Smooth muscle cell (in vitro differentiated cells): ENCODE data around the gene SLC39A11. TPM values are rescaled to one million over a fixed set of nuclear protein-coding genes. Genes with fewer than 3 reads are reported as not detected.

Source experiments
- DNase-seq: peaks from one replicate; lab custom pipeline; 2025; ENCODE audit not compliant: unreplicated experiment; lab: John Stamatoyannopoulos, UW
- H2AFZ ChIP-seq: fragments of 200-600 bp; sonication (generic); 2 replicates; pipeline ENCODE4 v1.6.0; 2016; ENCODE audit warnings: antibody characterized with exemption, low read depth, mild to moderate bottlenecking
- H3F3A ChIP-seq: fragments of 200-600 bp; sonication (generic); 2 replicates; pipeline ENCODE4 v1.6.0; 2017; ENCODE audit warnings: antibody characterized with exemption, low read depth
- H3K27ac ChIP-seq: fragments of 200-600 bp; sonication (generic); 2 replicates; pipeline ENCODE4 v1.5.1; 2016; ENCODE audit warnings: low read depth, mild to moderate bottlenecking
- H3K27me3 ChIP-seq: fragments of 200-600 bp; sonication (generic); 2 replicates; pipeline ENCODE4 v1.6.1; 2016; ENCODE audit warnings: low read depth, mild to moderate bottlenecking
- H3K36me3 ChIP-seq: fragments of 200-600 bp; sonication (generic); 2 replicates; pipeline ENCODE4 v1.5.1; 2016; ENCODE audit warnings: low read depth
- H3K4me1 ChIP-seq: fragments of 200-600 bp; sonication (generic); 2 replicates; pipeline ENCODE4 v1.5.1; 2016; ENCODE audit warnings: low read depth
- H3K4me2 ChIP-seq: fragments of 200-600 bp; sonication (generic); 2 replicates; pipeline ENCODE4 v1.6.0; 2016; ENCODE audit warnings: mild to moderate bottlenecking
- H3K4me3 ChIP-seq: fragments of 200-600 bp; sonication (generic); 2 replicates; pipeline ENCODE4 v1.5.1; 2016; ENCODE audit warnings: mild to moderate bottlenecking
- H3K79me2 ChIP-seq: fragments of 200-600 bp; sonication (generic); 2 replicates; pipeline ENCODE4 v1.6.0; 2016; ENCODE audit warnings: low read depth, mild to moderate bottlenecking
- H3K9ac ChIP-seq: fragments of 200-600 bp; sonication (generic); 2 replicates; pipeline ENCODE4 v1.6.0; 2016; ENCODE audit warnings: low read depth
- H3K9me3 ChIP-seq: fragments of 200-600 bp; sonication (generic); replicated peaks from 2 replicates; pipeline ENCODE4 v1.5.1; 2016; ENCODE audit warnings: low read depth
- H4K20me1 ChIP-seq: fragments of 200-600 bp; sonication (generic); 2 replicates; pipeline ENCODE4 v1.6.0; 2016; ENCODE audit warnings: low read depth
- WGBS: methylation state at CpG from one replicate; pipeline ENCODE4 v1.1.7; 2016; ENCODE audit warnings: low lambda C conversion rate; 5-methylcytosine and 5-hydroxymethylcytosine counted together
- polyA plus RNA-seq: library from polyadenylated mRNA; unstranded; fragments of >200 nt; fragmentation: Nextera tagmentation; extraction: Ambion mirVana; gene quantifications from 2 replicates; pipeline ENCODE4 v1.2.1, GENCODE V29; 2016
- total RNA-seq: library from RNA; depleted of rRNA; stranded (reverse); fragments of >200 nt; gene quantifications from 2 replicates; pipeline ENCODE4 v1.2.3, GENCODE V29; 2014
- TF ChIP-seq, protein P1 (sequence below): fragments of 200-600 bp; sonication (generic); IDR thresholded peaks from 2 replicates; pipeline ENCODE4 v1.5.1; 2017; ENCODE audit warnings: borderline replicate concordance, mild to moderate bottlenecking, antibody characterized with exemption; ENCODE audit not compliant: insufficient read depth, poor library complexity, severe bottlenecking

The SLC39A11 gene
- total and polyA plus RNA-seq, 2 experiments from 2014 or later = 9.2 to 36.7 TPM

DNA sequence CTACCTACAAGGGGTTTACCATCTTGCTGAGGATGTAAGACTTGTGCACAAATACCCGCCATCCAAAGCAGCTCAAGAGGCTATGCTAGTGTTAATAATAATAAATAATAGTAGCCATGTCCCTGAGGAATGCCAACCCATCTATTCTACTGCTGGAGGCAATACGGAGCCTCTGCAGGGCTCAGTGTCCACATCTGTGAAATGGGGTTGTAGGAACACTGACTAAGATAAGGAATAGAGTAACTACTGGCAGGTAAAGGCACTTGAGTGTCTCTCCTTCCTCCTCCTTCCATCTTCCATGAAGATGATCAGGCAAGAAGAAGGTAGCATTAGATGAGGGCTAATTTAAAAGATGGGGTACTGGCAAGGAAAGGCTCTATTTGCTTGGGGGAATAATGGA lies 295.3 kb downstream of the SLC39A11 start:
- no peak overlapping the region for H3K27ac ChIP-seq
- TF ChIP-seq, protein P1, sequence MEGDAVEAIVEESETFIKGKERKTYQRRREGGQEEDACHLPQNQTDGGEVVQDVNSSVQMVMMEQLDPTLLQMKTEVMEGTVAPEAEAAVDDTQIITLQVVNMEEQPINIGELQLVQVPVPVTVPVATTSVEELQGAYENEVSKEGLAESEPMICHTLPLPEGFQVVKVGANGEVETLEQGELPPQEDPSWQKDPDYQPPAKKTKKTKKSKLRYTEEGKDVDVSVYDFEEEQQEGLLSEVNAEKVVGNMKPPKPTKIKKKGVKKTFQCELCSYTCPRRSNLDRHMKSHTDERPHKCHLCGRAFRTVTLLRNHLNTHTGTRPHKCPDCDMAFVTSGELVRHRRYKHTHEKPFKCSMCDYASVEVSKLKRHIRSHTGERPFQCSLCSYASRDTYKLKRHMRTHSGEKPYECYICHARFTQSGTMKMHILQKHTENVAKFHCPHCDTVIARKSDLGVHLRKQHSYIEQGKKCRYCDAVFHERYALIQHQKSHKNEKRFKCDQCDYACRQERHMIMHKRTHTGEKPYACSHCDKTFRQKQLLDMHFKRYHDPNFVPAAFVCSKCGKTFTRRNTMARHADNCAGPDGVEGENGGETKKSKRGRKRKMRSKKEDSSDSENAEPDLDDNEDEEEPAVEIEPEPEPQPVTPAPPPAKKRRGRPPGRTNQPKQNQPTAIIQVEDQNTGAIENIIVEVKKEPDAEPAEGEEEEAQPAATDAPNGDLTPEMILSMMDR = no peak

DNA sequence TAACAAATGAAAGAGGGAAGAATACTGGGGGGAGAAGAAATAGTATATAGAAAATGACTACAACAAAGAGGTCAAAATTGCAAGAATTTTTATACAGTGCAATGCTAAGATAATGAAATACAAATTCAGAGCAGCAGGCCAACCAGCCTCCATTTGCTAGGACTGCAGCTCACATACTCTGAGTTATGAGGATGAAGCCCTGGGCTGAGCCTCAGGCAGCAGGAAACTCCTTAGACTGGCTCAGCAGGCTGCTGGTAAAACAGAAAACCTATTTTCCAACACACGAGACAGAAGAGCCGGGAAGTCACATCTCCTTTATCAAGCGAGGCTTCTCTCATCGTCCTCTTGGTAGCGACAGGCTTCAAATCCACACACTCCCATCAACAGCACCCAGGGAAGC lies 296.5 kb downstream of the SLC39A11 start:
- Histone ChIP-seq H3K9ac (no peak overlapping the region), H3K27me3 (no peaks in the 10 kb centered on the region), H3K4me3 (no peak overlapping the region), H3F3A (no peaks in the 10 kb centered on the region), H2AFZ (no peak overlapping the region), H3K4me1 (no peaks in the 10 kb centered on the region), H3K27ac (no peak overlapping the region), H4K20me1 (no peaks in the 10 kb centered on the region), H3K4me2 (no peak overlapping the region), H3K79me2 (no peaks in the 10 kb centered on the region), H3K9me3 (peaks cover 4% of the 10 kb centered on the region), H3K36me3 (no peaks in the 10 kb centered on the region)
- TF ChIP-seq, protein P1 = no peak
- WGBS = 75% methylated on average over 5 of the region's 5 CpGs
- DNase-seq = no peak

More for the DNA sequence above, 295.3 kb downstream of the SLC39A11 start:
- Histone ChIP-seq H3K4me2 (no peak overlapping the region), H3K36me3 (no peaks in the 10 kb centered on the region), H3K79me2 (no peaks in the 10 kb centered on the region), H4K20me1 (no peaks in the 10 kb centered on the region), H3F3A (no peaks in the 10 kb centered on the region), H3K4me3 (no peak overlapping the region), H3K27me3 (no peaks in the 10 kb centered on the region), H3K9ac (no peak overlapping the region), H2AFZ (no peak overlapping the region), H3K4me1 (no peaks in the 10 kb centered on the region), H3K9me3 (peaks cover 4% of the 10 kb centered on the region)
- no peak for DNase-seq
- 97% methylated on average over 2 of the region's 2 CpGs for WGBS

- 94% methylated on average over 5 of the region's 5 CpGs for WGBS
- Histone ChIP-seq H3F3A (no peaks in the 10 kb centered on the region), H3K4me1 (no peaks in the 10 kb centered on the region), H3K9ac (no peak overlapping the region), H3K4me3 (no peak overlapping the region), H2AFZ (no peak overlapping the region), H4K20me1 (no peaks in the 10 kb centered on the region), H3K27me3 (no peaks in the 10 kb centered on the region), H3K4me2 (no peak overlapping the region), H3K79me2 (no peaks in the 10 kb centered on the region), H3K9me3 (no peaks in the 10 kb centered on the region), H3K36me3 (no peaks in the 10 kb centered on the region), H3K27ac (no peak overlapping the region)
- TF ChIP-seq, protein P1 = no peak
- DNase-seq = no peak
These were observed 298.3 kb downstream of the SLC39A11 start for GRCh38 chr17:72794152-72794551.

DNA sequence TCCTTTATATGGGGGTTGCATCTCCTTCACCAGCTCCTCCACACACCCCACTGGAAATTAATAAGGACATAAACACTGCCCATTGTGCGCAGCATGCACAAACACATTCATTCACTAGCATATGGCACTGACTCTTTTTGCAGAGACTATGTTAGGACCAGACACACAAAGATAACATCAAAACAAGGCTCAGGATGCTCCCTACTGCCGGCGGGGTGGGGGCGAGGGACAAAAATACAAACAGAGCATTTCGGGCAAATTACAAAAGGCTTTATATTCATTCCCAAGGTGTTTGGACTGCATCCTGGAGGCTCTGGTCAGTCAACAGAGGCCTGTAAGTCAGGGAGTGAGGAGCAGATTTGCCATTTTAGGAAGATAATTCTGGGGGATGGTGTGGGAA lies 299.7 kb downstream of the SLC39A11 start:
- Histone ChIP-seq H3K4me3 (no peak overlapping the region), H3K4me1 (no peaks in the 10 kb centered on the region), H3K27ac (no peak overlapping the region), H3K27me3 (no peaks in the 10 kb centered on the region), H3K9me3 (no peaks in the 10 kb centered on the region), H3K9ac (no peak overlapping the region), H3K36me3 (no peaks in the 10 kb centered on the region), H3F3A (no peaks in the 10 kb centered on the region), H3K79me2 (no peaks in the 10 kb centered on the region), H3K4me2 (no peak overlapping the region), H4K20me1 (no peaks in the 10 kb centered on the region), H2AFZ (no peak overlapping the region)
- WGBS = 93% methylated on average over 5 of the region's 5 CpGs
- no peak for DNase-seq
- TF ChIP-seq, protein P1 = no peak
